WI38 (cell line): Measurements from ENCODE around the gene ECM2.

Experiments
- H3K4me3 ChIP-seq: 2 replicates; pipeline ENCODE4 v1.5.1; 2011; ENCODE audit warnings: low read depth, mild to moderate bottlenecking, control low read depth, low read length
- TF ChIP-seq, protein P1 (sequence below): IDR thresholded peaks from 2 replicates; pipeline ENCODE4 v1.5.1; 2012; ENCODE audit warnings: low read depth, mild to moderate bottlenecking, control low read depth, low read length

The ECM2 gene

DNA sequence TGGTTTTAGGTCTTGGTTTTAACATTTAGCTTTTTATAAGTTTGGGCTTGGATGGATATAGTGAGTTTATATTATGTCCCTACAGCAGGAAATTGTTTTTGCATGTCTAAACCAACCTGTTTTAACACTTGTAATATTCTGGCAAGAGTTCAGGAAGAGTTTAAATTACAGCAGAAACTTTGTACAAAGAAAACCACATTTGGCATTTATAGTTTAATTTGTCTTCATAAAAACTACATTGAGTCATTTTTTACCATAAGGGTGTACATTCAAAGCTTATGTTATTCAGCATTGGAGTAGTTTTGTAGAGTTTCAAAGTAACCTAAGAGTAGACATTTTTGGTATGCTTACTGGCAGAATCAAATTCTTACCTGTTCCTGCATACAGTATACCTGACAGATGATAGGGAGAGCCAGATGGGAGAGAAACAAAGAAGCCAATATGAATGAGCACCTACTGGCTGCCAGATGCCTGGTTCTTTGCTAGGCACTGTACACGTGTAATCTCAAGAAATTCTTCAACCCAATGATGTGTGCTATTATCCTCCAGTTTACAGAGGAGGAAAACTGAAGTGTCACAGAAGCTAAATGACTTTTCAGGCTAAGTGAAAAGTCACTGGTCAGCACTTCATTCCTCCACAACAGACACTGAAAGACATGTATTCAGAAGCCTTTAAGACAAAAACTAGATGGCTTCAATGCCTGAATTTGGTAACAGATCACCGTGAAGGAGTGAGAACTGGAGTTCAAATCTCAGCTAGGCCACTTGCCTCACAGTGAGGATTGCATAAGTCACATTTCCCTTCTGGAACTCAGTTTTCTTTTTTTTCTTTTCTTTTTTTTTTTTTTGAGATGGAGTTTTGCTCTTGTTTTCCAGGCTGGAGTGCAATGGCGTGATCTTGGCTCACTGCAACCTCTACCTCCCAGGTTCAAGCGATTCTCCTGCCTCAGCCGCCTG is 25.9 kb upstream of the ECM2 start:
- TF ChIP-seq, protein P1, sequence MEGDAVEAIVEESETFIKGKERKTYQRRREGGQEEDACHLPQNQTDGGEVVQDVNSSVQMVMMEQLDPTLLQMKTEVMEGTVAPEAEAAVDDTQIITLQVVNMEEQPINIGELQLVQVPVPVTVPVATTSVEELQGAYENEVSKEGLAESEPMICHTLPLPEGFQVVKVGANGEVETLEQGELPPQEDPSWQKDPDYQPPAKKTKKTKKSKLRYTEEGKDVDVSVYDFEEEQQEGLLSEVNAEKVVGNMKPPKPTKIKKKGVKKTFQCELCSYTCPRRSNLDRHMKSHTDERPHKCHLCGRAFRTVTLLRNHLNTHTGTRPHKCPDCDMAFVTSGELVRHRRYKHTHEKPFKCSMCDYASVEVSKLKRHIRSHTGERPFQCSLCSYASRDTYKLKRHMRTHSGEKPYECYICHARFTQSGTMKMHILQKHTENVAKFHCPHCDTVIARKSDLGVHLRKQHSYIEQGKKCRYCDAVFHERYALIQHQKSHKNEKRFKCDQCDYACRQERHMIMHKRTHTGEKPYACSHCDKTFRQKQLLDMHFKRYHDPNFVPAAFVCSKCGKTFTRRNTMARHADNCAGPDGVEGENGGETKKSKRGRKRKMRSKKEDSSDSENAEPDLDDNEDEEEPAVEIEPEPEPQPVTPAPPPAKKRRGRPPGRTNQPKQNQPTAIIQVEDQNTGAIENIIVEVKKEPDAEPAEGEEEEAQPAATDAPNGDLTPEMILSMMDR = no peak
- H3K4me3 ChIP-seq = no peak overlapping the region

DNA sequence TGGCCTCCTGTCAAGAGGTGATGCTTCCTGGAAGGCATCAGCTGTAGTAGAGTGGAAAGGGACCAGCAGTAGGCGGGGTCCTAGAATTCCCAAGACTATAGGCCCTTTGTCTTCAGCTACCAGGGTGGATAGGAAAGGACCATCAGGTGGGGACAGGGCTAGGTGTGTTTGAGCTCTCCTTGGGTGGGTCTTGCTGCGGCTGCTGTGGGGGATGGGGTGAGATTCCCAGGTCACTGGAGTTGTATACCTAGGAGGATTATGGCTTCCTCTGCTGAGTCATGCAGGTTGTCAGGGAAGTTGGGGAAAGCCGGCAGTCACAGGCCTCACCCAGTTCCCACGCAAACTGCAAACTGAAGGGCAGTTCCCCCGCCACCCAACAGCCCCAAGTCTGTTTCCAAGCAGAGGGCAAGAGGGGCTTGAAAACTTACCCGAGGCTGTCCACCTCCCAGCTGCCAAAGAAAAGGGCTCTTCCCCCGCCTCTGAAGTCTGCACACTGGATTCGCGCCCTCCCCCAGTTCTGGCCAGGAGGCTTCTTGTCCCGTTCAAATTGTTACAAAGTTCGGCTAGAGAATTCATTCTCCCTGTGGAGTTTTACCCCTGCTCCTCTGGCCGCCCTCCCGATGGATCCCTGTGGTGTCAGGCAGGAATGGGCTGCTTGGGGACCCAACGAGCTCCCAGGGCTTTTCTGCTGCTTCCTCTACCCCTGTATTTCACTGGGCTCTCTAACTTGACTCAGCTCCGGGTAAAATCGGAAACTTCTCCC is 23.0 kb upstream of the ECM2 start:
- no peak overlapping the region for H3K4me3 ChIP-seq
- TF ChIP-seq, protein P1 = no peak

DNA sequence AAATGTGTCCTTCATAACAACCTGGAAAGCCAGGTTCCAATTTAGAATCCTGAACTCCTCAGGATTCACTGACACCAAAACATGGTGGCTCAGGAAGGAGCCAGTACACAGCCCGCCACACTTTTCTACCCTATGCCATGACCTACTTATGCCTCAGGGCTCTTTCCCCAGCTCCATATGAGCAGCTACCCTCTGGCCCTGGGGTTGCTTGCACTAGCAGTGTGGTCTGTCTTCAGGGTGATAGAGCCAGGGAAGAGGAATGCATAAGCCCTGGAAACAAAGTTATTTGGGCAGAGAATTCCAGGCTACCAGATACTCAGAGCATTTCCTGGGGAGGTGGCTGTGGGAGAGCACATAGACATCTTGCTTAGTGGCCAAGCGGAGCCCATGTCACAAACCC is 15.0 kb upstream of the ECM2 start:
- H3K4me3 ChIP-seq = no peak overlapping the region
- TF ChIP-seq, protein P1 = no peak

DNA sequence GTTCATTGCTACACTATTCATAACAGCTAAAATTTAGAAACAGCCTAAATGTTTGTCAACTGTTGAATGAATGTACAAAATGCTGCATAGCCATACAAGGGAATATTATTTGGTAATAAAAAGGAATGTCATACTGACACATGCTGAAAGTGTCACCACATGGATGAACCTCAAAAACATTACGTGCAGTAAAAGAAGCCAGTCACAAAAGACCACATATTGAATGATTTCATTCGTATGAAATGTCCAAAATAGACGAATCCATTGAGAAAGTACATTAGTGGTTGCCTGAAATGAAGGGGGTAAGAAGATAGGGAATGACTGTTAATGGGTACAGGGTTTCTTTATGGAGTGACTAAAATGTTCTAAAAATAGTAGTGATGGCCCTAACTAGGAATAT is 11.6 kb upstream of the ECM2 start:
- no peak overlapping the region for H3K4me3 ChIP-seq
- TF ChIP-seq, protein P1 = no peak

DNA sequence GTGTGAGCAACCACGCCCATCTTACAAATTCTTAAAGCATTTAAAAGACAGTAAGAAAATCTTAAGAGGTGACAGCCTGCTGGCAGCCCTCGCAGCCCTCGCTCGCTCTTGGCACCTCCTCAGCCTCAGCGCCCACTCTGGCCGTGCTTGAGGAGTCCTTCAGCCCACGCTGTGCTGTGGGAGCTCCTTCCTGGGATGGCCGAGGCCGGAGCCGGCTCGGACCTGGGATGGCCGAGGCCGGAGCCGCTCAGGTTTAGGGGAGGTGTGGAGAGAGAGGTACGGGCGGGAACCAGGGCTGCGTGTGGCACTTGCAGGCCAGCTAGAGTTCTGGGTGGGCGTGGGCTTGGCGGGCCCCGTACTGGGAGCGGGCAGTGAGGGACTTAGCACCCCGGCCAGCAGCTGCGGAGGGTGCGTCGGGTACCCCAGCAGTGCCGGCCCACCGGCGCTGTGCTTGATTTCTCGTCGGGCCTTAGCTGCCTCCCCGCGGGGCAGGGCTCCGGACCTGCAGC is 9.3 kb upstream of the ECM2 start:
- no peak overlapping the region for H3K4me3 ChIP-seq
- TF ChIP-seq, protein P1 = no peak

DNA sequence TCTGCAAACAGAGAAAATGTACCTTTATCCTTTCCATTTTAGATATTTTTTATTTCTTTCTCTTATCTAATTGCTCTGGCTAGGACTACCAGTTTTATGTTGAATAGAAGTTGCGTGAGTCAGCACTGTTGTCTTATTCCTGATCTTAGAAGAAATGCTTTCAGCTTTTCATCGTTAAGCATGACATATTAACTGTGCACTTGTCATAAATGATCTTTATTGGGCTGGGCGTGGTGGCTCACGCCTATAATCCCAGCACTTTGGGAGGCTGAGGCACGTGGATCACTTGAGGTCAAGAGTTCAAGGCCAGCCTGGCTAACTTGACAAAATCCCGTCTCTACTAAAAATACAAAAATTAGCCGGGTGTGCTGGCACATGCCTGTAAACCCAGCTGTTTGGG is 8.2 kb upstream of the ECM2 start:
- H3K4me3 ChIP-seq = no peak overlapping the region
- TF ChIP-seq, protein P1 = no peak
